HEK293 (cell line): ENCODE results near the gene DHRS2.

Source experiments
- CTCF ChIA-PET: fragments of 350-600 bp; formaldehyde crosslinking; extraction: SDS; loops from one replicate; lab custom pipeline; 2021; ENCODE audit warnings: antibody characterized with exemption; lab: Yijun Ruan, JAX
- POLR2A ChIA-PET: fragments of 300-600 bp; formaldehyde crosslinking; extraction: SDS; loops from one replicate; lab custom pipeline; 2020; ENCODE audit warnings: antibody characterized with exemption, inconsistent platforms; lab: Yijun Ruan, JAX
- H3K27ac ChIP-seq: fragments of 200-500 bp; sonication (Bioruptor generic); 2 replicates; pipeline ENCODE4 v1.5.1; 2014; ENCODE audit warnings: low read depth, low read length, control low read depth, inconsistent platforms; ENCODE audit errors: extremely low read depth
- H3K36me3 ChIP-seq, 2 experiments: fragments of 200-500 bp in 1 of 2; sonication (Bioruptor generic) in 1 of 2; 1 replicate in 1 of 2; 2 replicates in 1 of 2; pipeline ENCODE4 v1.5.1; 2014 to 2017; ENCODE audit warnings: inconsistent platforms in 2 of 2, low read length in 2 of 2; ENCODE audit not compliant: control insufficient read depth in 2 of 2, insufficient read depth in 1 of 2
- H3K4me1 ChIP-seq: fragments of 200-500 bp; sonication (Bioruptor generic); 2 replicates; pipeline ENCODE4 v1.5.1; 2014; ENCODE audit warnings: mild to moderate bottlenecking, low read length, inconsistent platforms; ENCODE audit not compliant: control insufficient read depth, insufficient read depth
- H3K4me3 ChIP-seq: 2 replicates; pipeline ENCODE4 v1.5.1; 2011; ENCODE audit warnings: low read depth, mild to moderate bottlenecking, control low read depth, low read length, moderate library complexity
- H3K9me3 ChIP-seq: fragments of 200-500 bp; sonication (Bioruptor generic); 2 replicates; pipeline ENCODE4 v1.5.1; 2014; ENCODE audit warnings: low read depth, low read length, inconsistent platforms; ENCODE audit not compliant: control insufficient read depth, insufficient read depth
- EGR2 ChIP-seq: fragments of 450-650 bp; formaldehyde crosslinking; IDR thresholded peaks from 2 replicates; pipeline ENCODE4 v1.5.1; 2016; ENCODE audit warnings: low read depth, missing biosample characterization, missing genetic modification characterization
- HOXC10 ChIP-seq: sonication (generic); formaldehyde crosslinking; IDR thresholded peaks from 2 replicates; pipeline ENCODE4 v1.8.1; 2023; ENCODE audit warnings: mild to moderate bottlenecking, missing genetic modification reagents
- HOXD13 ChIP-seq: sonication (generic); formaldehyde crosslinking; IDR thresholded peaks from 2 replicates; pipeline ENCODE4 v1.8.0; 2022; ENCODE audit warnings: missing genetic modification reagents, borderline replicate concordance
- KLF9 ChIP-seq: fragments of 450-650 bp; formaldehyde crosslinking; IDR thresholded peaks from 2 replicates; pipeline ENCODE4 v1.5.1; 2016; ENCODE audit warnings: missing biosample characterization, missing genetic modification characterization, low read depth
- MZF1 ChIP-seq: fragments of 450-650 bp; formaldehyde crosslinking; IDR thresholded peaks from 2 replicates; pipeline ENCODE4 v1.5.1; 2017; ENCODE audit warnings: missing biosample characterization, missing genetic modification characterization, borderline replicate concordance
- TSHZ1 ChIP-seq: fragments of 450-650 bp; formaldehyde crosslinking; IDR thresholded peaks from 2 replicates; pipeline ENCODE4 v1.5.1; 2016; ENCODE audit warnings: missing biosample characterization, missing genetic modification characterization, borderline replicate concordance
- ZBTB10 ChIP-seq: fragments of 450-650 bp; formaldehyde crosslinking; IDR thresholded peaks from 2 replicates; pipeline ENCODE4 v1.5.1; 2016; ENCODE audit warnings: missing biosample characterization, missing genetic modification characterization
- ZBTB11 ChIP-seq: fragments of 450-650 bp; formaldehyde crosslinking; conservative IDR thresholded peaks from 2 replicates; pipeline ENCODE4 v1.5.1; 2016; ENCODE audit warnings: low read depth, missing biosample characterization, missing genetic modification characterization
- ZBTB44 ChIP-seq: fragments of 450-650 bp; IDR thresholded peaks from 2 replicates; pipeline ENCODE4 v1.5.1; 2018; ENCODE audit warnings: missing biosample characterization, mild to moderate bottlenecking, missing genetic modification characterization
- ZBTB7A ChIP-seq: fragments of 450-650 bp; formaldehyde crosslinking; IDR thresholded peaks from 2 replicates; pipeline ENCODE4 v1.5.1; 2016; ENCODE audit warnings: low read depth, missing biosample characterization, missing genetic modification characterization
- ZFP41 ChIP-seq: fragments of 450-650 bp; formaldehyde crosslinking; IDR thresholded peaks from 2 replicates; pipeline ENCODE4 v1.5.1; 2016; ENCODE audit warnings: missing biosample characterization, missing genetic modification characterization, borderline replicate concordance
- ZNF211 ChIP-seq: fragments of 450-650 bp; formaldehyde crosslinking; IDR thresholded peaks from 2 replicates; pipeline ENCODE4 v1.5.1; 2016; ENCODE audit warnings: low read depth, missing biosample characterization, missing genetic modification characterization
- ZNF335 ChIP-seq: fragments of 450-650 bp; formaldehyde crosslinking; conservative IDR thresholded peaks from 2 replicates; pipeline ENCODE4 v1.5.1; 2016; ENCODE audit warnings: missing biosample characterization, missing genetic modification characterization
- ZNF513 ChIP-seq: fragments of 450-650 bp; IDR thresholded peaks from 2 replicates; pipeline ENCODE4 v1.5.1; 2018; ENCODE audit warnings: missing biosample characterization, missing genetic modification characterization
- ZNF558 ChIP-seq: fragments of 450-650 bp; formaldehyde crosslinking; IDR thresholded peaks from 2 replicates; pipeline ENCODE4 v1.5.1; 2016; ENCODE audit warnings: missing biosample characterization, missing genetic modification characterization
- ZNF639 ChIP-seq: fragments of 450-650 bp; formaldehyde crosslinking; IDR thresholded peaks from 2 replicates; pipeline ENCODE4 v1.5.1; 2016; ENCODE audit warnings: missing biosample characterization, missing genetic modification characterization
- ZNF776 ChIP-seq: fragments of 450-650 bp; formaldehyde crosslinking; IDR thresholded peaks from 2 replicates; pipeline ENCODE4 v1.5.0; 2017; ENCODE audit warnings: missing biosample characterization, missing genetic modification characterization, borderline replicate concordance
- ZNF830 ChIP-seq: fragments of 450-650 bp; IDR thresholded peaks from 2 replicates; pipeline ENCODE4 v1.5.0; 2018; ENCODE audit warnings: missing biosample characterization, missing genetic modification characterization, low read depth, mild to moderate bottlenecking, moderate library complexity
- ZSCAN18 ChIP-seq: fragments of 450-650 bp; formaldehyde crosslinking; IDR thresholded peaks from 2 replicates; pipeline ENCODE4 v1.5.1; 2016; ENCODE audit warnings: missing biosample characterization, missing genetic modification characterization
- ZSCAN5A ChIP-seq: fragments of 450-650 bp; formaldehyde crosslinking; IDR thresholded peaks from 2 replicates; pipeline ENCODE4 v1.5.1; 2016; ENCODE audit warnings: missing biosample characterization, missing genetic modification characterization

Gene DHRS2

GRCh38 chr14:23669441-23669840 is 33.3 kb downstream of the DHRS2 start:
- Histone ChIP-seq H3K27ac (no peak overlapping the region), H3K4me1 (no peaks in the 10 kb centered on the region), H3K4me3 (no peak overlapping the region), H3K9me3 (no peaks in the 10 kb centered on the region), H3K36me3 (no peaks in the 10 kb centered on the region)
- ChIA-PET POLR2A (no interaction called here), CTCF (interaction anchor here (0.6 to 2.1 kb wide), 3 partner anchors 37 to 62 kb away, joined by 3 to 7 read pairs (median 3); no protein-coding TSS in a partner anchor)
- TF ChIP-seq ZBTB7A (tag by site-specific recombination): no peak
- TF ChIP-seq KLF9: no peak
- no peak for TF ChIP-seq ZNF513
- no peak for TF ChIP-seq ZBTB44 (tag by site-specific recombination)
- no peak for TF ChIP-seq TSHZ1 (tag by site-specific recombination)
- TF ChIP-seq ZBTB11 (tag by site-specific recombination): no peak
- TF ChIP-seq ZNF335 (tag by site-specific recombination): no peak
- no peak for TF ChIP-seq HOXD13
- TF ChIP-seq ZSCAN18: no peak
- no peak for TF ChIP-seq ZNF558 (tag by site-specific recombination)
- TF ChIP-seq EGR2: no peak
- TF ChIP-seq HOXC10: no peak
- no peak for TF ChIP-seq ZNF776 (tag by site-specific recombination)
- TF ChIP-seq ZNF211 (tag by site-specific recombination): no peak
- TF ChIP-seq ZBTB10: no peak
- TF ChIP-seq ZFP41 (tag by site-specific recombination): no peak
- no peak for TF ChIP-seq MZF1 (tag by site-specific recombination)
- TF ChIP-seq ZNF639 (tag by site-specific recombination): no peak
- TF ChIP-seq ZNF830 (tag by site-specific recombination): no peak
- TF ChIP-seq ZSCAN5A: no peak
